Ovary (tissue), 3 donors: ENCODE data around the gene GSTM5.

Source experiments
- EP300 ChIP-seq: sonication (generic); formaldehyde crosslinking; IDR thresholded peaks from one replicate; pipeline ENCODE4 v1.6.1; 2017; ENCODE audit warnings: antibody characterized with exemption
- POLR2A ChIP-seq: fragments of 450-650 bp; IDR thresholded peaks from one replicate; pipeline ENCODE4 v1.6.1; 2017; ENCODE audit warnings: antibody characterized with exemption, mild to moderate bottlenecking, moderate library complexity
- TF ChIP-seq, protein P1 (sequence below), 3 donors: fragments of 450-650 bp in 2 of 3; fragments of 200-600 bp in 1 of 3; IDR thresholded peaks; one replicate each; pipeline versions ENCODE4 v1.5.1 to v1.8.0; 2016 to 2022; ENCODE audit warnings: antibody characterized with exemption in 3 of 3, mild to moderate bottlenecking in 1 of 3
- donor health status: DM: no; HTN: no; CAD: no.

DNA sequence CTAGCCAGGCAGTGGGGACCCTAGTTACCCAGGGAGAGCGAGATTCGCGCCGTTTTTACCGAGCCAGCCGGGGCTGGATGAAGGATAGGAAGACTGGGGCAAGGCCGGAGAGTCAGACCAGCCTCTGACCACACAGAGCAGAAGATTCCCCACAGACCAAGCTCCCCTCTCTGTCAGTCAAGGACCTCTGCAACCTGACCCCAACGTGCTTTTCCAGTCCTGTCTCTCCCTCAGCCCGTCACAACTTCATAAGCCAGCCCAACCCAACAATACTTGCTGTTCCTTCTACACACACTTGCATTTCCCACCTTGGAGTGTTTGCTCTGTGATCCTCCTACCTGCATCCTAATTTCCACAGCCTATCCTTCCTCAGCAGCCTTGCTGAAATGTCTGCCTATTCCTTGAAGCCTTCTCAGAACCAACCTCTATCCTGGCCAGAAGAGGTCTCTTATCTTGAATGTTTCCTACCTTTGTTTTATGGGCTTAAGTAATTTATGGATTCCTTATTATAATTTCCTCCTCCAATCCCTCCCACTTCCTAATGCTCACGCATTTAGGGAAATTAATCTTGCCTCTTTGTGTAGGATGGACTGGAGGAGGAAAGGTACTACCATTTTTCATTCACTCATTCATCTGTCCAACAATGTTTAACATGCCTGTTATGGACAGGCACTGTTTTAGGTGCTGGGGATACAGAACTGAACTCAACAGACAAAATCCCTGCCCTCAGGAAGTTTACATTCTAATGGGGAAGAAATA, 28.7 kb downstream of the GSTM5 start, which contains the start of gene GSTM3:
- TF ChIP-seq, protein P1, sequence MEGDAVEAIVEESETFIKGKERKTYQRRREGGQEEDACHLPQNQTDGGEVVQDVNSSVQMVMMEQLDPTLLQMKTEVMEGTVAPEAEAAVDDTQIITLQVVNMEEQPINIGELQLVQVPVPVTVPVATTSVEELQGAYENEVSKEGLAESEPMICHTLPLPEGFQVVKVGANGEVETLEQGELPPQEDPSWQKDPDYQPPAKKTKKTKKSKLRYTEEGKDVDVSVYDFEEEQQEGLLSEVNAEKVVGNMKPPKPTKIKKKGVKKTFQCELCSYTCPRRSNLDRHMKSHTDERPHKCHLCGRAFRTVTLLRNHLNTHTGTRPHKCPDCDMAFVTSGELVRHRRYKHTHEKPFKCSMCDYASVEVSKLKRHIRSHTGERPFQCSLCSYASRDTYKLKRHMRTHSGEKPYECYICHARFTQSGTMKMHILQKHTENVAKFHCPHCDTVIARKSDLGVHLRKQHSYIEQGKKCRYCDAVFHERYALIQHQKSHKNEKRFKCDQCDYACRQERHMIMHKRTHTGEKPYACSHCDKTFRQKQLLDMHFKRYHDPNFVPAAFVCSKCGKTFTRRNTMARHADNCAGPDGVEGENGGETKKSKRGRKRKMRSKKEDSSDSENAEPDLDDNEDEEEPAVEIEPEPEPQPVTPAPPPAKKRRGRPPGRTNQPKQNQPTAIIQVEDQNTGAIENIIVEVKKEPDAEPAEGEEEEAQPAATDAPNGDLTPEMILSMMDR (IDR thresholded peaks at IDR 0.05): no peak
- TF ChIP-seq POLR2A (no peak), EP300 (no peak)
